ENCODE measurements around the gene KLK3. TPM values are rescaled to one million over a fixed set of nuclear protein-coding genes. Genes with fewer than 3 reads are reported as not detected.

The KLK3 gene
- total and polyA plus RNA-seq, 2 of the 13 experiments (the other 11 are each of a cell fraction or from before 2014, with no cell fraction given), result not detected

DNA sequence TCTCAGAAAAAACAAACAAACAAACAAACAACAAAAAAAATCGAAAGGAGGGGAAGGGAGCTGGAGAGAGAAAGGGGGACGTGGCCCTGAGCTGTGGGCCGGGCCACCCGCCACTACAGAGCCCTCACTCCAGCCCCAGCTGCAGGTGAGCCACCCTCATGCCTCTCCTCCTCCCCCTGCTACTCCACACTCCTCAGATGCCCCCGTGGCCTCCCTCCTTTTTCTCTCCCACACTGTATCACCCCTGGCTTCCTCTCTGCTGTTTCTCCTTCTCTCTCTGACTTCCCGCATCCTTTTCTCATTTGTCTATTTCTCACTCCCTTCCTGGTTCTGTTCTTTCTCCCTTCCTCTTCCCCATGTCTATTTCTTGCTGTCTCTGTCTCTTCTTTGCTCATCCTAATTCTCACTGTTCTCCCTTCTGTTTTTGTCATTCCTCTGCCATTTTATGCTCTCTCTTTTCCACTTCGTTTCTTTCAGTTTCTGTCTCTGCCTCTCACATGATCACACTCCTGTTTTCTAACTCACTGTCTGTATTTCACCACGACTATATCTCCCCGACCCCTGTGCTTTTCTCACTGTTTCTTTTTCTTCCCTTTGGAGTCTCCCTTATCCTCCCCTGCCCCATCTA, 21.2 kb downstream of the KLK3 start (continued):
- TF ChIP-seq NCOR1 (IDR thresholded peaks at IDR 0.05; ENCODE audit: borderline replicate concordance, low read length) (no peak), CEBPG (CRISPR knock-in tag; IDR thresholded peaks at IDR 0.05) (no peak)

DNA sequence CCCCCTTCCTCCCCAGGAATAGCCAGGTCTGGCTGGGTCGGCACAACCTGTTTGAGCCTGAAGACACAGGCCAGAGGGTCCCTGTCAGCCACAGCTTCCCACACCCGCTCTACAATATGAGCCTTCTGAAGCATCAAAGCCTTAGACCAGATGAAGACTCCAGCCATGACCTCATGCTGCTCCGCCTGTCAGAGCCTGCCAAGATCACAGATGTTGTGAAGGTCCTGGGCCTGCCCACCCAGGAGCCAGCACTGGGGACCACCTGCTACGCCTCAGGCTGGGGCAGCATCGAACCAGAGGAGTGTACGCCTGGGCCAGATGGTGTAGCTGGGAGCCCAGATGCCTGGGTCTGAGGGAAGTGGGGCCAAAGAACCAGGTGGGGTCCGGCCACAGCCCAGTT, 21.7 kb downstream of the KLK3 start:
- no TSS peak for BruUV-seq (replicated peaks)
- Histone ChIP-seq H3K36me3 (replicated peaks in 1 of 2; ENCODE audit: control insufficient read depth in 1 of 2, insufficient read depth in 2 of 2, low read length in 2 of 2) (no peaks in the 10 kb centered on the region), H3K9ac (ENCODE audit: insufficient read depth, low read depth, low read length) (no peak overlapping the region), H3K4me2 (ENCODE audit: low read depth, low read length) (no peak overlapping the region), H3K27me3 (ENCODE audit: control insufficient read depth in 1 of 2, insufficient read depth in 2 of 2, low read length in 2 of 2) (peaks cover 7 to 31% of the 10 kb centered on the region in 2 experiments; a peak in 4 of 5 replicates), H3K4me1 (ENCODE audit: insufficient read depth, low read length) (no peaks in the 10 kb centered on the region), H3K79me2 (ENCODE audit: insufficient read depth, low read length) (no peaks in the 10 kb centered on the region), H3K27ac (ENCODE audit: extremely low read length, insufficient read depth, low read length) (no peak overlapping the region), H3K4me3 (replicated peaks in 1 of 3; ENCODE audit: insufficient read depth in 1 of 3, low read depth in 2 of 3, low read length in 3 of 3) (no peak overlapping the region), H3K9me3 (ENCODE audit: low read length) (no peaks in the 10 kb centered on the region), H4K20me1 (ENCODE audit: insufficient read depth, low read length) (no peaks in the 10 kb centered on the region), H2AFZ (ENCODE audit: low read length) (no peak overlapping the region)
- TF ChIP-seq NRL (CRISPR knock-in tag; IDR thresholded peaks at IDR 0.05; ENCODE audit: borderline replicate concordance) (no peak), ZNF841 (CRISPR knock-in tag; IDR thresholded peaks at IDR 0.05; ENCODE audit: borderline replicate concordance) (no peak), ZNF337 (CRISPR knock-in tag; IDR thresholded peaks at IDR 0.05; ENCODE audit: borderline replicate concordance, low read depth) (no peak), HNF4A (CRISPR knock-in tag; IDR thresholded peaks at IDR 0.05) (no peak), EED (CRISPR knock-in tag; IDR thresholded peaks at IDR 0.05) (no peak), AHR (CRISPR knock-in tag; IDR thresholded peaks at IDR 0.05) (no peak), GLI4 (CRISPR knock-in tag; IDR thresholded peaks at IDR 0.05; ENCODE audit: borderline replicate concordance) (no peak), ZC3H13 (CRISPR knock-in tag; IDR thresholded peaks at IDR 0.05) (no peak), ZNF746 (CRISPR knock-in tag; IDR thresholded peaks at IDR 0.05) (no peak), CBX1 (IDR thresholded peaks at IDR 0.05; ENCODE audit: low read depth) (no peak), RFX3 (CRISPR knock-in tag; IDR thresholded peaks at IDR 0.05) (no peak), ZFP90 (CRISPR knock-in tag; IDR thresholded peaks at IDR 0.05; ENCODE audit: borderline replicate concordance) (no peak), ZNF564 (CRISPR knock-in tag; IDR thresholded peaks at IDR 0.05) (no peak), FOXM1 (CRISPR knock-in tag; IDR thresholded peaks at IDR 0.05) (no peak)
- ATAC-seq (no peak), DNase-seq (ENCODE audit: low spot score) (no peak), FAIRE-seq (no peak)
- intact Hi-C loops (cut with micrococcal nuclease; ENCODE audit: unreplicated experiment) (no loop called here), in situ Hi-C loops (cut with HindIII; ENCODE audit: extremely low pct_ligation_motif_present, low pct_unique_long_range_greater_than_20kb) (no loop called here)
- POLR2A ChIA-PET, result no interaction called here
- CTCF ChIA-PET (ENCODE audit: low intra/inter-chr PET ratio, low total read pairs), result no interaction called here
- WGBS (ENCODE audit: low lambda C conversion rate), result 3% methylated on average over 3 of the region's 7 CpGs

Measured in HepG2 (cell line).